Psoas muscle (tissue), 8 donors: Measurements from ENCODE around the gene FANCM. TPM values are rescaled to one million over a fixed set of nuclear protein-coding genes. Genes with fewer than 3 reads are reported as not detected.

Source experiments
- ATAC-seq, 4 donors: fragments of 200-7000 bp; cut with Tn5 transposase; one replicate each; pipeline ENCODE4 v1.9.1; 2020; ENCODE audit warnings: moderate library complexity in 3 of 4, mild to moderate bottlenecking in 2 of 4
- DNase-seq, 2 donors: peaks; one replicate each; pipeline ENCODE4 v3.0.0-alpha.2; 2020
- H3K27ac ChIP-seq: fragments of 200-600 bp; one replicate; pipeline ENCODE4 v1.8.0; 2022
- H3K27me3 ChIP-seq, 3 donors: fragments of 200-600 bp in 1 of 3; one replicate each; pipeline versions ENCODE4 v1.6.1 to v1.8.0; 2013 to 2022; ENCODE audit warnings: low read length in 2 of 3, mild to moderate bottlenecking in 2 of 3, moderate library complexity in 1 of 3; ENCODE audit not compliant: insufficient read depth in 3 of 3
- H3K36me3 ChIP-seq, 2 donors: fragments of 200-600 bp in 1 of 2; one replicate each; pipeline versions ENCODE4 v1.6.1 to v1.8.0; 2013 to 2022; ENCODE audit warnings: low read depth in 1 of 2, mild to moderate bottlenecking in 1 of 2, moderate library complexity in 1 of 2; ENCODE audit not compliant: insufficient read depth in 1 of 2
- H3K4me1 ChIP-seq: fragments of 200-600 bp; one replicate; pipeline ENCODE4 v1.8.0; 2022
- H3K4me3 ChIP-seq: fragments of 200-600 bp; one replicate; pipeline ENCODE4 v1.8.0; 2022; ENCODE audit warnings: mild to moderate bottlenecking
- H3K9me3 ChIP-seq: fragments of 200-600 bp; one replicate; pipeline ENCODE4 v1.8.0; 2022
- CTCF ChIP-seq: fragments of 200-600 bp; IDR thresholded peaks from one replicate; pipeline ENCODE4 v1.8.0; 2022; ENCODE audit warnings: antibody characterized with exemption
- WGBS, 3 donors: extraction: QIAGEN DNeasy Blood & Tissue Kit; methylation state at CpG; one replicate each; pipeline versions ENCODE4 v1.1.6 to v1.1.7; 2013; 5-methylcytosine and 5-hydroxymethylcytosine counted together
- intact Hi-C, 2 donors: fragments of 100-400 bp; cut with DNase I; formaldehyde crosslinking; loops; one replicate each; pipeline versions ENCODE4 v1.11.0 to v1.14.2; 2022
- long read RNA-seq, 2 donors: library from polyadenylated mRNA; unstranded; transcript quantifications; one replicate each; pipeline ENCODE4 v2.0.0, GENCODE V29; 2021
- polyA plus RNA-seq, 3 donors: library from polyadenylated mRNA; stranded (reverse); fragments of 200-250 nt; gene quantifications; one replicate each; pipeline ENCODE4 v1.2.3, GENCODE V29; 2013
- total RNA-seq, 4 donors: library from RNA; stranded (reverse); fragmentation: NEBNext Ultra II Directional in 2 of 4; extraction: Animal tissue kit (Norgen Biotek cat#: 25700) in 2 of 4; gene quantifications; one replicate each; pipeline versions ENCODE4 v1.2.1 to v1.2.4, GENCODE V29; 2021 to 2023
- donor health status: healthy with polysubstance abuse.
- donor health status: DM: no; HTN: no; CAD: no; lungs with moderate emphysema.
- donor health status: Bipolar disorder and iron deficiency.
- donor health status: healthy.
- donor health status: DM: yes; HTN: yes; CAD: no.
- donor health status: DM: no; HTN: no; CAD: no.
- donor health status: DM: no; HTN: no; CAD: no.
- donor health status: DM: yes; HTN: yes; CAD: no.

Gene FANCM
- total RNA-seq: 1 to 10 TPM; 1.5 to 2.4 (median 1.9) TPM
- 1 to 10 TPM; 1.0 to 2.2 (median 1.7) TPM for polyA plus RNA-seq
- long read RNA-seq, donor 1, partial matches to known transcripts: 1 of 1 reads
- long read RNA-seq, donor 1, other reads (novel, unspliced or antisense): 0 of 1 reads
- long read RNA-seq, donor 2, partial matches to known transcripts: 1 of 2 reads
- long read RNA-seq, donor 2, other reads (novel, unspliced or antisense): 1 of 2 reads

- Histone ChIP-seq H3K4me1 (peaks cover 37% of the 10 kb centered on the region), H3K4me3 (peak within 1 kb of the TSS; percentile 86), H3K27me3 (no peaks in the 10 kb centered on the region), H3K36me3 (no peaks in the 10 kb centered on the region), H3K27ac (peak within 1 kb of the TSS; percentile 92), H3K9me3 (no peaks in the 10 kb centered on the region)
- intact Hi-C loops: loop anchor here (1.0 to 5.0 kb wide), 4 partner anchors 117 to 239 kb away; partner anchors contain the start of genes TOGARAM1 (in 2 of the 2) and MIS18BP1 (in 1 of the 2)
- ATAC-seq (peak; percentile 72 to 81 (median 75)), DNase-seq (peak; percentile 88 to 91)
- TF ChIP-seq CTCF: no peak
- whole genome bisulfite sequencing, 3 donors: 0% methylated on average over 48 of the region's 48 CpGs
These were observed at the start of gene FANCM for GRCh38 chr14:45135659-45136395. Gene FANCM (plus strand): TSS chr14:45135930. CDS start chr14:45136032, 102 bp downstream.

GRCh38 chr14:45089813-45090212 lies 45.9 kb upstream of the FANCM start:
- peaks cover 0 to under 1% of the 10 kb centered on the region in 2 donors for H3K36me3 ChIP-seq
- H3K27ac ChIP-seq: no peak overlapping the region
- H3K4me3 ChIP-seq: no peak overlapping the region
- WGBS, 3 donors: 24 to 64% (median 32%) methylated on average over 1 of the region's 1 CpG
- TF ChIP-seq CTCF: no peak
- intact Hi-C loops: loop anchor here (5.0 to 10.0 kb wide), 2 partner anchors 42 to 125 kb away; partner anchors contain the start of genes FKBP3 (in 1 of the 2), KLHL28 (in 1 of the 2) and TOGARAM1 (in 1 of the 2)
- H3K9me3 ChIP-seq: no peaks in the 10 kb centered on the region
- no peaks in the 10 kb centered on the region for H3K27me3 ChIP-seq
- DNase-seq: no peak
- ATAC-seq: peak in 2 of 4 donors; percentile 43 to 66
- H3K4me1 ChIP-seq: peaks cover 39% of the 10 kb centered on the region

GRCh38 chr14:45091710-45092109 lies 44.0 kb upstream of the FANCM start:
- Histone ChIP-seq H3K4me3 (no peak overlapping the region), H3K36me3 (peaks cover 0 to 20% of the 10 kb centered on the region in 2 donors), H3K4me1 (peaks cover 25% of the 10 kb centered on the region), H3K27me3 (no peaks in the 10 kb centered on the region), H3K27ac (no peak overlapping the region), H3K9me3 (no peaks in the 10 kb centered on the region)
- 82 to 86% (median 83%) methylated on average over 2 of the region's 2 CpGs for WGBS, 3 donors
- no peak for ATAC-seq
- TF ChIP-seq CTCF: no peak
- DNase-seq: no peak
- intact Hi-C loops: no loop called here

- no peaks in the 10 kb centered on the region for H3K9me3 ChIP-seq
- H3K27ac ChIP-seq: no peak overlapping the region
- TF ChIP-seq CTCF: no peak
- no peaks in the 10 kb centered on the region for H3K27me3 ChIP-seq
- ATAC-seq (no peak), DNase-seq (no peak)
- H3K4me1 ChIP-seq: peaks cover 19% of the 10 kb centered on the region
- intact Hi-C loops: no loop called here
- H3K4me3 ChIP-seq: no peak overlapping the region
- H3K36me3 ChIP-seq: peaks cover 0 to 46% of the 10 kb centered on the region in 2 donors
- 89 to 94% (median 94%) methylated on average over 2 of the region's 2 CpGs for WGBS, 3 donors
These were observed 41.5 kb upstream of the FANCM start for GRCh38 chr14:45094275-45094674.
